HG02870 (cell line): Measurements from ENCODE around the gene KRTAP3-1.
"Not testable (repeated sequence)": the region's sequence is repeated elsewhere in the genome, so short reads cannot be mapped to it uniquely, and the experiment has no call there.

Experiments
- ATAC-seq: cut with Tn5 transposase; IDR thresholded peaks from one replicate; pipeline ENCODE4 v1.9.1; 2021; ENCODE audit warnings: mild to moderate bottlenecking, moderate library complexity; ENCODE audit not compliant: unreplicated experiment

KRTAP3-1 gene

GRCh38 chr17:41016578-41017215 is 7.8 kb upstream of the KRTAP3-1 start:
- ATAC-seq = no peak

DNA sequence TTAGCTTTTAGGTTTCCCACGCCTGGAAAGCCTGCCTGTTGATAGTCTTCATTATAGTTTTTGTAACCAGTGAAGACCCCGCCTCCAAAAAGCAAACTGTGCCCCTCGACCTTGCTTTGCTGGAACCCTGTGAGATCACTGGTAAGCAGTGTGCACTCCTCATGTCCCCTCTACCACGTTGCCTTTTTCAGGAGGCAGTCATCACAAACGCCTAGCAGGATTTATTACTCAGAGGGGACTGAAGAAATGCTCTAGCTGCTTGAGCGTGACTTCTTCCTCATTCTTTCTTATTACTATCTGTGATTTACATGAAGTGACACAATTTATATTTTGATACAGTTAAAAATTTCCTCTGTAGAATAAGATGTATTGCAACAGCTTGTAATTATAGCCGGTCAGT is 6.5 kb upstream of the KRTAP3-1 start:
- ATAC-seq = no peak

GRCh38 chr17:41013606-41014005 is 4.7 kb upstream of the KRTAP3-1 start:
- no peak for ATAC-seq

- no peak for ATAC-seq
These were observed 4.3 kb upstream of the KRTAP3-1 start for GRCh38 chr17:41013181-41013580.

- no peak for ATAC-seq
These were observed 3.6 kb upstream of the KRTAP3-1 start for GRCh38 chr17:41012326-41013120.

- no peak for ATAC-seq
These were observed 1.5 kb upstream of the KRTAP3-1 start for GRCh38 chr17:41010441-41010840.

DNA sequence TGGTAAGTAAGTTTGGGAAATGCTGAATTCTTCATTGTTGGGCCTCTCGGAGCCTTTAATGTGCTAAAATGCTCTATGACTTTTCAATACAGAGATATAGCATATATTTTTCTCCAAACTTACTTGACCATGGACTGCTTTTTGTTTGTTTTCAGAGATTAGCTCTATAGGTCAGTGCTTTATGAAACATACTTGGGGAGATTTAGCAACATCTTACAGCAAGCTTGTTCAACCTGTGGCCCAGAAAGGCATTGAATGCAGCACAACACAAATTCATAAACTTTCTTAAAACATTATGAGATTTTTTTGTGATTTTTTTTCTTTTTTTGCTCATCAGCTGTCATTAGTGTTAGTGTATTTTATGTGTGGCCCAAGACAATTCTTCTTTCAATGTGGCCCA is 1.0 kb upstream of the KRTAP3-1 start:
- no peak for ATAC-seq

- ATAC-seq = no peak
These were observed 403 bp upstream of the KRTAP3-1 start for GRCh38 chr17:41009301-41009760.

GRCh38 chr17:41004397-41004796 is 4.5 kb downstream of the KRTAP3-1 start:
- no peak for ATAC-seq

- no peak for ATAC-seq
These were observed 5.0 kb downstream of the KRTAP3-1 start for GRCh38 chr17:41003926-41004325.

GRCh38 chr17:41002814-41003213 is 6.1 kb downstream of the KRTAP3-1 start:
- ATAC-seq = no peak

DNA sequence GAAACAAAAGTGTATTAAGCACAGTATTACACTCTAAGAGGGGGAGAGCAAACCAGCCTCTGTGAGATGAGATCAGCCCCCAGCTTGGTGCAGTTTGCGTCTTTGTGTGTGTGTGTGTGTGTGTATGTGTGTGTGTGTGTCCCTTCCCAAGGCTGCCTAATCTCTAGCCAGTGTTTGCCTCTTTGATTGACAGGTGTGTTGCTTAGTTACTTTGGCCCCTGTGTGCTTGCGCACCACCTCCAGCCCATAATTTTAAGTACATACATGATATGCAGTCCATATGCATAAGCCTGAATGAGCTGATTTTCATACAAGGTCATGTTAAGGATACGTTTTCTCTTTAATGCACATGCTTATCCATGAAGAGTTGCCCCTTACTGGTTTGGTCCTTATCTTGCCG is 7.1 kb downstream of the KRTAP3-1 start:
- no peak for ATAC-seq

DNA sequence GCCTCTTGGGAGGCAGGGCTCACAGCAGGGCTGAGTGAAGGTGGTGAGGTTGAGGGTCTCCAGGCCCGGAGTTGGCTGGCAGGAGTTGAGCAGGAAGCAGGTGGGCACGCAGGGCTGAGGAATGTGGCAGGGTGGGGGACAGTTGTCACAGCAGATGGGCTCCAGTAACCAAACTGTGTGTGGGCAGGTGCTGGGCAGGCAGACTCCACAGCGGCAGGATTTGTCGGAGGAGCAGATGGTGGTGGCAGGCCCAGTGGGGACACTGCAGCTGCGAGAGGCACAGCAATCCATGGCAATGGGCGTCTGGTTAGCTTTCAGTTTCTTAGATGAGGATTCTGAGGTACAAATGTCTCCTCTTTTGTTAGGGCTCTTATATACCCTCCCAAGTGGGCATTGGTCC is 9.4 kb downstream of the KRTAP3-1 start, which contains the start of gene KRTAP3-2:
Gene KRTAP3-2 (minus strand): TSS at position 344 of the 400 bp plus-strand sequence. CDS start 53 bp downstream, at position 291.
- ATAC-seq = not testable (repeated sequence)

DNA sequence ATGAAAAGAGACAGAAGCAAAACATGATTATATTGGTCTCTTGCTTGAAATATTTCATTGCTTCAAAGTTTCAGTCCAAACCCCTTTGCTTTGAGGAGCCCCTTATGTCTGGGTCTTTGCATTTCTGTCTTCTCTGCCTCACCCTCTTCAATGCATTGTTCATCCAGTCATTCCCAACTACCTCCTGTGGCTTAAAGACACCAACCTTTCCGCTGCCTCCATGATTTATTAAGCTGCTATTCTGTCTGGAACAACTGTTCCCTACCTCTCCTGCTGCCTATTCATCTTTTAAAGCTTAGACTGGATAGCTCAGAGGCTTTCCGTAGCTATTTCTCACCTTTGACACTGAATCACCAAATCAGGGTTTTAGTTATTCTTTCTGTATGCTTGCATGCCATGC is 11.6 kb downstream of the KRTAP3-1 start:
- no peak for ATAC-seq

DNA sequence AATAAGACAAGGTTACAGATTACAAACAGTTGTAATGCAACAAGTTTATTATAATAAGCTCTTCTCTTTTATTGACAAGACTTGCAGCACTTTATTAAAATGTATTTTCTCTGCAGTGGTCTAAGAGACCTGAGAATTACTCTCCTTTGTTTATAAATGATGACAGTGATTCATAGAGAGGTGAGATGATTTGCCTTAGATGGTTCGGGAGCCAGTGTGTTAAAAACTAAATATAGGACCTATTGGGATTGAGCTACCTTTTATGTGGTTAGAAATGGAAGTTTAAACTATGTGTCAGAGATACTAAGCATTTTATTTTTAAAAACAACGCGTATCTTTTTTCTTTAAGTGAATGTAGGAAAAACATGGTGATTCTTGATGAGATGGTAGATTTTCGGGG is 12.1 kb downstream of the KRTAP3-1 start:
- no peak for ATAC-seq

DNA sequence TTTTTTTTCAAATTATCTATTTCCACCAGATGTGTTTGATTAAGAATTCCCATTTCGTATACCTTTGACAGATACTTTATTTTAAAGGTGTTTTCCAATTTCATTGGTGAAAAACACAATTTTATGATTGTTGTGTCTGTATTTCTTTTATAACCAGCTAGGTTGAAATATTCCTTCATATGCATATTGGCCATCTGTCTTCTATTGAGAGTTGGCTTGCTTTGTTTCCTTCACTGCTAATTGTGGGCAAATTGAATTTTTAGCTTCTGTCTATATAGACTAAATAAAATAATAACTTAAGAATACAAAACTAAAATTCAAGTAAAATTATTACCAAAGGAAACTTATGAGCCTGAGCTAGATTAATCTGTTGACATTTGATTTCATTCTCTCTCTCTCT is 13.8 kb downstream of the KRTAP3-1 start:
- ATAC-seq = no peak

- ATAC-seq = no peak
These were observed 15.1 kb downstream of the KRTAP3-1 start, which contains the start of gene KRTAP3-3 for GRCh38 chr17:40993839-40994238. Gene KRTAP3-3 (minus strand): TSS chr17:40994164. CDS start chr17:40994097, 67 bp downstream.

DNA sequence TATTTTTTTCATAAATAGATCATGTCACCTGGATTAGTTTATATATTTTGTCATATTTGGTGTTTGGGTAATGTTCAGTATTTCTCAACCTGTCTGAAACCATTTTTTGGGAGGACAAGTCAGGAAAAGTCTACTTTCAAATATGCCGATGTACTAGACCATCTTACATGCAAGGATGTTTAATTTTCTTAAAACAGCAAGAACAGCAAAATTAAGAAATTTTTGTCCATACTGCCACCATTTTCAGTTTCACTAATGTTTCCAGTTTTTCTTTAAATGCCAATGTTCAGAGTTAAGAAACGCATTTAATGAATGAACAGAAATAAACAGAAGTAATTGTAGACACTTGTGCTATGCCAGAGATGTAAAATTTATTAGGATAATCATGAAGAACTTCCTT is 15.8 kb downstream of the KRTAP3-1 start:
- no peak for ATAC-seq

DNA sequence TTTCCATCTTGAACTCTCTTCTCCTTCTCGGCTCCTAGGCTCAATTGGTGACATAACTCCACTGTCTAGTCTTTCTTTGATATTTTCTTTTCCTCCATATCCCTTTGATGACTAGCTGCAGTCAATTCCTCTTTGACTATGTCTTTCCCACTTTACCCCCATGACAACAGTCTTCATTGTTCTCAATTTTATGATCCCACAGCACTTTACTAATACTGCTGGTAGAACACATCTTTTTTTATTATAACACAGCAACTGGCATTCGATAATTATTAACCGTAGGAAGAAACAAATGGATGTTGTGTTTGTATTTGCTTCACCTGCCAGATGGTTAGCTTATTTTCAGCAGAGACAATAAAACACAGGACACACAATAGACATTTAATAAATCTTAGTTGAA is 16.3 kb downstream of the KRTAP3-1 start:
- ATAC-seq = no peak

- no peak for ATAC-seq
These were observed 22.0 kb downstream of the KRTAP3-1 start for GRCh38 chr17:40986920-40987319.

GRCh38 chr17:40984226-40984625 is 24.7 kb downstream of the KRTAP3-1 start, which contains the start of gene KRT40:
Gene KRT40 (minus strand): TSS chr17:40984326. CDS start chr17:40984273, 53 bp downstream.
- no peak for ATAC-seq

- no peak for ATAC-seq
These were observed 27.8 kb downstream of the KRTAP3-1 start for GRCh38 chr17:40981115-40981514.
